OCI-LY7 (cell line): Measurements from ENCODE around the gene GABRR2. TPM values are rescaled to one million over a fixed set of nuclear protein-coding genes. Genes with fewer than 3 reads are reported as not detected.
A peak's percentile ranks its signal among the peaks of the same experiment; 100 is the strongest.
"Not testable (repeated sequence)": the region's sequence is repeated elsewhere in the genome, so short reads cannot be mapped to it uniquely, and the experiment has no call there.

Source experiments
- BruUV-seq: library from RNA; stranded (reverse); fragments of 400-500 nt; replicated peaks from 2 replicates; lab custom pipeline; 2021; lab: Mats Ljungman, UMichigan
- CTCF ChIA-PET: fragments of 300-600 bp; sonication (Branson Sonifier 250); formaldehyde crosslinking; loops from one replicate; lab custom pipeline; 2022; ENCODE audit warnings: antibody characterized with exemption; ENCODE audit not compliant: unreplicated experiment; lab: Charles Lee
- POLR2A ChIA-PET: fragments of 300-600 bp; sonication (Branson Sonifier 250); formaldehyde crosslinking; loops from one replicate; lab custom pipeline; 2022; ENCODE audit warnings: antibody characterized with exemption; lab: Charles Lee
- DNase-seq: peaks from one replicate; pipeline ENCODE4 v3.0.0-alpha.2; 2015; ENCODE audit warnings: low spot score
- H2AFZ ChIP-seq: fragments of 200-600 bp; sonication (generic), shearing (Covaris generic); 2 replicates; pipeline ENCODE4 v1.6.1; 2014; ENCODE audit warnings: mild to moderate bottlenecking, antibody characterized with exemption, low read length, moderate library complexity
- H3K27ac ChIP-seq: fragments of 200-600 bp; sonication (generic); 2 replicates; pipeline ENCODE4 v1.5.1; 2014; ENCODE audit warnings: mixed run types, low read depth, mild to moderate bottlenecking, moderate library complexity, low read length, inconsistent platforms; ENCODE audit not compliant: poor library complexity, severe bottlenecking
- H3K36me3 ChIP-seq: fragments of 200-600 bp; sonication (generic); 2 replicates; pipeline ENCODE4 v1.6.1; 2014; ENCODE audit warnings: mild to moderate bottlenecking, antibody characterized with exemption, low read length, moderate library complexity, mixed read lengths; ENCODE audit not compliant: insufficient read depth
- H3K4me1 ChIP-seq: fragments of 200-600 bp; sonication (generic); 2 replicates; pipeline ENCODE4 v1.5.1; 2014; ENCODE audit warnings: mild to moderate bottlenecking, low read length; ENCODE audit not compliant: insufficient read depth, poor library complexity, severe bottlenecking
- H3K4me2 ChIP-seq: fragments of 200-600 bp; sonication (generic); 2 replicates; pipeline ENCODE4 v1.6.1; 2014; ENCODE audit warnings: mild to moderate bottlenecking, low read length
- H3K4me3 ChIP-seq: fragments of 200-600 bp; sonication (generic); 2 replicates; pipeline ENCODE4 v1.5.1; 2014; ENCODE audit warnings: mild to moderate bottlenecking, low read depth, low read length; ENCODE audit not compliant: poor library complexity, severe bottlenecking
- H3K79me2 ChIP-seq: fragments of 200-600 bp; sonication (generic); 2 replicates; pipeline ENCODE4 v1.6.1; 2016; ENCODE audit warnings: low read depth, mild to moderate bottlenecking, low read length, moderate library complexity, mixed read lengths; ENCODE audit not compliant: insufficient read depth
- H3K9me2 ChIP-seq: fragments of 200-600 bp; sonication (generic); 2 replicates; pipeline ENCODE4 v1.6.1; 2016; ENCODE audit warnings: mild to moderate bottlenecking, low read length, mixed read lengths; ENCODE audit not compliant: insufficient read depth
- H3K9me3 ChIP-seq: fragments of 200-600 bp; sonication (generic); 2 replicates; pipeline ENCODE4 v1.6.1; 2014; ENCODE audit warnings: mild to moderate bottlenecking, mixed run types, low read length, mixed read lengths
- H4K20me1 ChIP-seq: fragments of 200-600 bp; sonication (generic); 2 replicates; pipeline ENCODE4 v1.6.1; 2014; ENCODE audit warnings: mild to moderate bottlenecking, antibody characterized with exemption, low read length, moderate library complexity, mixed read lengths; ENCODE audit not compliant: insufficient read depth
- CTCF ChIP-seq: fragments of 200-600 bp; sonication (generic); conservative IDR thresholded peaks from 2 replicates; pipeline ENCODE4 v1.5.1; 2014; ENCODE audit warnings: mild to moderate bottlenecking, antibody characterized with exemption, low read length, moderate library complexity, mixed read lengths
- EZH2phosphoT487 ChIP-seq: fragments of 200-600 bp; sonication (generic); IDR thresholded peaks from 2 replicates; pipeline ENCODE4 v1.6.1; 2018; ENCODE audit warnings: low read depth, borderline replicate concordance, mild to moderate bottlenecking, mixed run types, antibody characterized with exemption, low read length, moderate library complexity, mixed read lengths
- intact Hi-C: fragments of 100-400 bp; cut with micrococcal nuclease; formaldehyde crosslinking; loops from one replicate; pipeline ENCODE4 v1.10.0; 2022; ENCODE audit not compliant: unreplicated experiment
- total RNA-seq, 2 experiments: library from RNA; depleted of rRNA in 1 of 2; stranded (reverse); fragments of >200 nt in 1 of 2; shearing (Covaris generic) in 1 of 2; gene quantifications; 2 replicates each; pipeline ENCODE4 v1.2.3, GENCODE V29; 2014 to 2022

The GABRR2 gene
- total RNA-seq, 2 experiments from 2014 or later, result 5.2 to 7.0 TPM

- no TSS peak for BruUV-seq
- TF ChIP-seq EZH2phosphoT487 (no peak), CTCF (no peak)
- H3K9me3 ChIP-seq, result 0 out of 2 replicates have a peak, but pooled peaks cover 5% of the 10 kb centered on the region
- H3K9me2 ChIP-seq, result no peaks in the 10 kb centered on the region
- no peak overlapping the region for H3K27ac ChIP-seq
- no peaks in the 10 kb centered on the region for H3K4me1 ChIP-seq
- no peaks in the 10 kb centered on the region for H4K20me1 ChIP-seq
- CTCF ChIA-PET, result no interaction called here
- no peak overlapping the region for H3K4me3 ChIP-seq
- no peak overlapping the region for H2AFZ ChIP-seq
- POLR2A ChIA-PET, result interaction anchor here (0.5 to 1.3 kb wide), 3 partner anchors 9 to 889 kb away, joined by 3 to 9 read pairs (median 4); no protein-coding TSS in a partner anchor
- H3K79me2 ChIP-seq, result no peaks in the 10 kb centered on the region
- H3K4me2 ChIP-seq, result no peak overlapping the region
- intact Hi-C loops, result no loop called here
- DNase-seq, result no peak
- H3K36me3 ChIP-seq, result no peaks in the 10 kb centered on the region
Measured at GRCh38 chr6:89298680-89299465, 16.2 kb downstream of the GABRR2 start.

GRCh38 chr6:89297695-89298351, 17.3 kb downstream of the GABRR2 start:
- H4K20me1 ChIP-seq, result no peaks in the 10 kb centered on the region
- H3K4me2 ChIP-seq, result no peak overlapping the region
- ChIA-PET POLR2A (interaction anchor here (0.7 to 1.3 kb wide), 3 partner anchors 10 to 104 kb away, joined by 3 to 4 read pairs (median 3); no protein-coding TSS in a partner anchor), CTCF (no interaction called here)
- H3K9me3 ChIP-seq, result no peaks in the 10 kb centered on the region
- no TSS peak for BruUV-seq
- no peak overlapping the region for H2AFZ ChIP-seq
- DNase-seq, result no peak
- H3K36me3 ChIP-seq, result no peaks in the 10 kb centered on the region
- intact Hi-C loops, result no loop called here
- TF ChIP-seq EZH2phosphoT487 (no peak), CTCF (no peak)
- H3K4me1 ChIP-seq, result no peaks in the 10 kb centered on the region
- H3K79me2 ChIP-seq, result no peaks in the 10 kb centered on the region
- H3K4me3 ChIP-seq, result no peak overlapping the region
- no peak overlapping the region for H3K27ac ChIP-seq
- H3K9me2 ChIP-seq, result no peaks in the 10 kb centered on the region

- DNase-seq, result no peak
- TF ChIP-seq EZH2phosphoT487 (no peak), CTCF (no peak)
- Histone ChIP-seq H3K9me3 (no peaks in the 10 kb centered on the region), H3K27ac (no peak overlapping the region), H3K79me2 (no peaks in the 10 kb centered on the region), H2AFZ (no peak overlapping the region), H3K36me3 (no peaks in the 10 kb centered on the region), H4K20me1 (no peaks in the 10 kb centered on the region), H3K9me2 (no peaks in the 10 kb centered on the region), H3K4me3 (no peak overlapping the region), H3K4me2 (no peak overlapping the region), H3K4me1 (no peaks in the 10 kb centered on the region)
- ChIA-PET POLR2A (no interaction called here), CTCF (no interaction called here)
- BruUV-seq, result no TSS peak
- intact Hi-C loops, result no loop called here
Measured at GRCh38 chr6:89295981-89296380, 19.1 kb downstream of the GABRR2 start.

GRCh38 chr6:89295116-89295515, 20.0 kb downstream of the GABRR2 start:
- H3K9me2 ChIP-seq, H4K20me1 ChIP-seq, H3K79me2 ChIP-seq, H3K4me1 ChIP-seq, H3K4me2 ChIP-seq, H3K27ac ChIP-seq, DNase-seq, POLR2A ChIA-PET, intact Hi-C loops, H3K4me3 ChIP-seq, CTCF ChIA-PET, H2AFZ ChIP-seq, H3K36me3 ChIP-seq, H3K9me3 ChIP-seq: not testable (repeated sequence)
- BruUV-seq, result TSS peak; percentile 59
